Measurements from ENCODE around the gene SHISA2. TPM values are rescaled to one million over a fixed set of nuclear protein-coding genes. Genes with fewer than 3 reads are reported as not detected.
A peak's percentile ranks its signal among the peaks of the same experiment; 100 is the strongest.

SHISA2 gene
- polyA plus RNA-seq, 6 donors from 2014 or later: not detected

- Mint-ChIP-seq H3K4me1 (no peaks in the 10 kb centered on the region), H3K9me3 (no peaks in the 10 kb centered on the region), H3K36me3 (no peaks in the 10 kb centered on the region), H3K4me3 (no peak overlapping the region), H3K27me3 (peaks cover 17 to 39% (median 28%) of the 10 kb centered on the region in 3 donors), H3K27ac (no peak overlapping the region)
- DNase-seq (no peak), ATAC-seq (ENCODE audit: low read depth in 2 of 2) (no peak)
These were observed 10.1 kb upstream of the SHISA2 start for GRCh38 chr13:26061947-26062346.

DNA sequence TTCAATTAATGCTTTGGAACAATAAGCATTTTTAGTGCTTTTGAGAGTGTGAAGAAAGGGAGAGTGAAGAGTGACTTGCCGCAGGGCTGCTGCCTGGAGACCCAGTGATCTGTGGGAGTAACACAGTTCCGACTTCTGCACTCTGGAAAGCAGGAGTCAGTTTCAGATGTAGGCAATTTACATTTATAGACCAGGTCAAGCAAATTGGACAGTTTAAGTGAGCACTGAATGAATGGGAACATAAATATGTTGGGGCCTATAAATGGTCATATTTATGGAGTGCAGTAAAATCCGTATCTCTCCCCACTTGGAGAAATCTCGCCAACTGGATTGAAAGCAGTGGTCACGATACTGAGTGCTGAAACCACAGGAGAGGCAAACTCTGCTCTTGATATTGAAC, 9.4 kb upstream of the SHISA2 start:
- DNase-seq: no peak
- H3K9me3 Mint-ChIP-seq: no peaks in the 10 kb centered on the region
- H3K27me3 Mint-ChIP-seq: peaks cover 14 to 39% (median 28%) of the 10 kb centered on the region in 3 donors
- no peak overlapping the region for H3K4me3 Mint-ChIP-seq
- H3K27ac Mint-ChIP-seq: no peak overlapping the region
- no peak for ATAC-seq (ENCODE audit: low read depth in 2 of 2)
- H3K36me3 Mint-ChIP-seq: no peaks in the 10 kb centered on the region
- H3K4me1 Mint-ChIP-seq: no peaks in the 10 kb centered on the region

DNA sequence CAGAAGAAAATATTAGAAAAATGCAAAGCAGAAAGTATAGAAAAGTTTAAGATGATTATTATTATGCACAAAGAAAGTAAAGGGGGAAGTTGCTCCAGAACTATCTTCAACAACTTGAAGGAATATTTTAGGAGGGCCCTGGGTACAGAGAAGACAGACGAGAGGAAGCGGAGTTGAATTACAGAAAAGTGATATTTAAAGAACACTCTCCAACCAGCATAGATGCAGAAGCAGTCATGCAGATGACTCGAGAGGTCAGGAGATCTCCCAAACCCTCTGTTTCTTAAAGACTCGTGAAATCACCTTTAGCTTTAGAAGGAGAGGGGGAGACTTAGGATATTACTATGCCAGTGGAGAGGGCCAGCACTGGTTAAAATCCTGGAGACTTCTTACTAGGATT, 8.5 kb upstream of the SHISA2 start:
- Mint-ChIP-seq H3K4me1 (no peaks in the 10 kb centered on the region), H3K36me3 (no peaks in the 10 kb centered on the region), H3K9me3 (no peaks in the 10 kb centered on the region), H3K27me3 (peaks cover 19 to 36% (median 30%) of the 10 kb centered on the region in 3 donors), H3K27ac (no peak overlapping the region), H3K4me3 (no peak overlapping the region)
- DNase-seq: no peak
- ATAC-seq (ENCODE audit: low read depth in 2 of 2): no peak

- Mint-ChIP-seq H3K27ac (no peak overlapping the region), H3K36me3 (no peaks in the 10 kb centered on the region), H3K4me3 (no peak overlapping the region), H3K9me3 (no peaks in the 10 kb centered on the region), H3K4me1 (no peaks in the 10 kb centered on the region), H3K27me3 (peaks cover 21 to 45% (median 44%) of the 10 kb centered on the region in 3 donors)
- DNase-seq: no peak
- ATAC-seq (ENCODE audit: low read depth in 2 of 2): no peak
These were observed 6.9 kb upstream of the SHISA2 start for GRCh38 chr13:26058704-26059103.

DNA sequence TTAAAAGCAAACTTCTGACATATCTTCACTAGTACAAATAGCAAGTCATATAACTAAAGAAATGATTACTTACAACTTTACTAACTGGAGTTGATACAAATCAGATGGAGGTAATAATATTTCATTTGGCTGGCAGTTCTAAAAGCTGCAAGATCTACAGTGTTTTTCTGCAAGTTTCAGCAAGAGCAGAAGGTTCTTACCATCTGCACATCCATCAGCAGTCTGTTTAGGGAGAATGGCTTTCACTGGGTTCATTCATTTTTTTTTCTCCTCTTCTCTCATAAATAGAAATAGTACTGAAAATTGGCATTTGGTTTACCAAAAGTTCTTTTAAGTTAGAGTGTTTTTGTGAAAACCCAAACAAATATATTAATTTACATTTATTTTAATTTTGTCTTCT, 3.1 kb upstream of the SHISA2 start:
- no peak for ATAC-seq (ENCODE audit: low read depth in 2 of 2)
- no peaks in the 10 kb centered on the region for H3K36me3 Mint-ChIP-seq
- peaks cover 34 to 56% (median 46%) of the 10 kb centered on the region in 3 donors for H3K27me3 Mint-ChIP-seq
- no peaks in the 10 kb centered on the region for H3K9me3 Mint-ChIP-seq
- no peak overlapping the region for H3K4me3 Mint-ChIP-seq
- no peak overlapping the region for H3K27ac Mint-ChIP-seq
- peaks cover 0 to 10% (median 7%) of the 10 kb centered on the region in 3 donors for H3K4me1 Mint-ChIP-seq
- DNase-seq: no peak

DNA sequence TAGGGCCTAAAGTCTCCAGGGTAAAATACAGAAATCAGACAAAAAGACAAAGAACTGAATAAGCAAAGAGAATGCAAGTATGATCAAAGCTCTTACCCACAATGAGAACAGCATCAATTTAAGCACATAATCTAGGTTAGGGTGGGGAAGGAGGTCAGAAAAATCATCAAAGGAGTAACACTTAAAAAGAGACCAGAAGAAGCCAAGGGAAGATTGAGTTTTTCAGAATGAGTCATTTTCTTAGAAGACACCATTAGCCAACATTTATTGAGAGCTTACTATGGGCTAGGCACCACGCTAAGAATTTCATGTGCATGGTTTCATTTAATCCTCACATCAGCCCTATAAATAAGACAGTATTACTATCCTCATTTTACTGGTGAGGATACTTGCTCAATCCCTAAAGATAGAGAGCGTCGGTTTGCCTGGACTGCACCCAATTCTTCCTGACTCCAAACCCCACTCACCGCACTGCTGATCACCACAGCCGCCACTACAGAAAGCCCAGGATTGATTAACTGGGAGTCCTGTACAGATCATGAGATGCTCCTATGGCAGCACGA, 1.7 kb upstream of the SHISA2 start:
- H3K9me3 Mint-ChIP-seq: no peaks in the 10 kb centered on the region
- H3K36me3 Mint-ChIP-seq: no peaks in the 10 kb centered on the region
- H3K4me1 Mint-ChIP-seq: peaks cover 0 to 20% (median 15%) of the 10 kb centered on the region in 3 donors
- no peak overlapping the region for H3K27ac Mint-ChIP-seq
- ATAC-seq (ENCODE audit: low read depth in 2 of 2) (no peak), DNase-seq (no peak)
- peaks cover 44 to 56% (median 55%) of the 10 kb centered on the region in 3 donors for H3K27me3 Mint-ChIP-seq
- H3K4me3 Mint-ChIP-seq: peak overlapping the region in 2 of 8 donors; percentile 24 to 47

- Mint-ChIP-seq H3K4me1 (peaks cover 0 to 20% (median 15%) of the 10 kb centered on the region in 3 donors), H3K4me3 (peak overlapping the region in 7 of 8 donors; percentile 31 to 82 (median 53)), H3K27me3 (peaks cover 45 to 56% (median 53%) of the 10 kb centered on the region in 3 donors), H3K36me3 (no peaks in the 10 kb centered on the region), H3K27ac (no peak overlapping the region), H3K9me3 (no peaks in the 10 kb centered on the region)
- no peak for DNase-seq
- ATAC-seq (ENCODE audit: low read depth in 2 of 2): no peak
These were observed 521 bp upstream of the SHISA2 start for GRCh38 chr13:26052337-26052736.

- Mint-ChIP-seq H3K9me3 (no peaks in the 10 kb centered on the region), H3K4me3 (peak overlapping the region in 3 of 8 donors; percentile 21 to 65 (median 51)), H3K36me3 (no peaks in the 10 kb centered on the region), H3K27me3 (peaks cover 46 to 64% (median 61%) of the 10 kb centered on the region in 3 donors), H3K4me1 (peaks cover 0 to 20% (median 15%) of the 10 kb centered on the region in 3 donors), H3K27ac (no peak overlapping the region)
- no peak for ATAC-seq (ENCODE audit: low read depth in 2 of 2)
- no peak for DNase-seq
These were observed 572 bp downstream of the SHISA2 start for GRCh38 chr13:26051231-26051656.

DNA sequence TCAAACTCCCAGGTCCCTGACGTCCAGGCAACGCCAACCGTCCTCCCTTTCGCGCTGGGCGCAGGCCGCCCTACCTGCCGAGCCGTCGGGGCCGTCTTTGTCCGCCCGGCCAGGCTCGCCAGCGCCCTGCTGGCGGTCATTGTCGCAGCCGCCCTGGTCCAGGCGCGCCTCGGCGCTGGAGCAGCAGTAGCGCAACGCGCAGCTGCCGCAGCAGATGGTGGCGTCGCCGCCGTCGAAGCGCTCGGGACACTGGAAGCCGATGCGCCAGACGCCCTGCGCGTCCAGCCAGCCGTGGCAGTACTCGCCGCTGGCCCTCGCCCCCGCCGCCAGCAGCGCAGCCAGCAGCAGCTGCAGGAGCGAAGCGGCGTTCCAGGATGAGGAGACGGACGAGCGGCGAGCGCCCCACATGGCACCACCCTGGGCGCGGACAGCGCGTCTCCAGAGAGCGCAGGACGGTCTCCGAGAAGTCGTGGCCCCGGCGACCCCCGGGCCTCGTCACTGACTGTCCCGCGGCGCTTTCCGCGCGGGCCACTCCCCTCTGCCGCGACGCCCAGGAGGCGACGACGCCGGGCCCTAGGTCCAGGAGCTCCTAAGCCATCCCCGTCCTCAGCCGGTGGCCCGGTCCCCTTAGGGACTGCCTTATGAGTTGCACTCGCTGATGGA, 1.1 kb downstream of the SHISA2 start:
- DNase-seq: no peak

DNA sequence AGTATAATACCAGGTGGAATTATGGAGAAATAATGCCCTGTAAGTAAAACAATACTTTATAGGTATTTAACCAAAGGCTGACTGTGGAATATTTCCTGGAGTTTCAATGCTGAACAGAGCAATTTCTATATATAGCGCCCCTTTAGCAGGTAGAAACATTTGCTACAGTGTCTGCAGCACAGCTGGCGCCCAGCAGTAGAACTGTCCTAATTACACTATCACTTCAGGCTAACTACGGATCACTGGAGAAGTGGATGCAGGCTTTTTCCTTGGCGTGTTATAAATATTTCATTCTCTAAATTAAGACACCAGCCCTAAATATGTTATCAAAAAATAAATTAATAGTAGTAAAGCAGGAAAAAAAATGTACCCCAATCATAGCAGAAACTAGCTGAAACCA, 3.1 kb downstream of the SHISA2 start:
- peak overlapping the region in 1 of 8 donors; percentile 29 for H3K4me3 Mint-ChIP-seq
- DNase-seq (no peak), ATAC-seq (ENCODE audit: low read depth in 2 of 2) (no peak)
- no peaks in the 10 kb centered on the region for H3K9me3 Mint-ChIP-seq
- peaks cover 0 to 20% (median 15%) of the 10 kb centered on the region in 3 donors for H3K4me1 Mint-ChIP-seq
- H3K36me3 Mint-ChIP-seq: no peaks in the 10 kb centered on the region
- peaks cover 46 to 53% (median 47%) of the 10 kb centered on the region in 3 donors for H3K27me3 Mint-ChIP-seq
- H3K27ac Mint-ChIP-seq: no peak overlapping the region

More for the DNA sequence above, 1.1 kb downstream of the SHISA2 start:
- H3K4me1 Mint-ChIP-seq: peaks cover 0 to 20% (median 15%) of the 10 kb centered on the region in 3 donors
- H3K27me3 Mint-ChIP-seq: peaks cover 46 to 64% (median 61%) of the 10 kb centered on the region in 3 donors
- H3K27ac Mint-ChIP-seq: no peak overlapping the region
- H3K36me3 Mint-ChIP-seq: no peaks in the 10 kb centered on the region
- ATAC-seq (ENCODE audit: low read depth in 2 of 2): no peak
- H3K4me3 Mint-ChIP-seq: peak overlapping the region in 3 of 8 donors; percentile 21 to 65 (median 51)
- no peaks in the 10 kb centered on the region for H3K9me3 Mint-ChIP-seq

DNA sequence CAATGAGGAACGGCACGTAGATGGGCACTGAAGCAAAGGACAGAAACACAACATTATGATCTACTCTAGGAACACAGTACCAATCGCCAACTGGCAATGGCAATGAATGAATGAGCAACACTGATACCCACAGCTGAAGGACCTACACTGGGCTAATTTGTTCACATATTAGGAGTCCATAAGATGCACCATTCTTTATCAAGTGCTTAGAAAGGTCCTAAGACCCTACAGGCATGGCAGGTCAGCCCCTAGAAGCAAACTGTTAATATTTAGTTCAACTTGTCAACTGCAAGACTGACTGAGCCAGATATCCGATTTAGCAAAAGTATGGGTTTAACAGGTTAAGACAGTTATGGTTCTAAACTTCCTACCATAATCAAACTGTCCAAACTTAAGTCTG, 4.8 kb downstream of the SHISA2 start:
- no peak overlapping the region for H3K27ac Mint-ChIP-seq
- ATAC-seq (ENCODE audit: low read depth in 2 of 2): no peak
- H3K9me3 Mint-ChIP-seq: no peaks in the 10 kb centered on the region
- H3K4me3 Mint-ChIP-seq: no peak overlapping the region
- peaks cover 0 to 16% (median 10%) of the 10 kb centered on the region in 3 donors for H3K4me1 Mint-ChIP-seq
- DNase-seq: no peak
- H3K27me3 Mint-ChIP-seq: peaks cover 30 to 40% (median 30%) of the 10 kb centered on the region in 3 donors
- H3K36me3 Mint-ChIP-seq: no peaks in the 10 kb centered on the region

GRCh38 chr13:26046639-26047038, 5.2 kb downstream of the SHISA2 start:
- Mint-ChIP-seq H3K27ac (no peak overlapping the region), H3K4me1 (peaks cover 0 to 13% (median 9%) of the 10 kb centered on the region in 3 donors), H3K27me3 (peaks cover 29 to 41% (median 32%) of the 10 kb centered on the region in 3 donors), H3K36me3 (no peaks in the 10 kb centered on the region), H3K9me3 (no peaks in the 10 kb centered on the region), H3K4me3 (no peak overlapping the region)
- ATAC-seq (ENCODE audit: low read depth in 2 of 2) (no peak), DNase-seq (no peak)

GRCh38 chr13:26045142-26045541, 6.7 kb downstream of the SHISA2 start:
- Mint-ChIP-seq H3K27me3 (peaks cover 28 to 46% (median 33%) of the 10 kb centered on the region in 3 donors), H3K4me1 (peaks cover 0 to 12% (median 9%) of the 10 kb centered on the region in 3 donors), H3K36me3 (no peaks in the 10 kb centered on the region), H3K4me3 (no peak overlapping the region), H3K9me3 (no peaks in the 10 kb centered on the region), H3K27ac (no peak overlapping the region)
- ATAC-seq (ENCODE audit: low read depth in 2 of 2): no peak
- DNase-seq: no peak

DNA sequence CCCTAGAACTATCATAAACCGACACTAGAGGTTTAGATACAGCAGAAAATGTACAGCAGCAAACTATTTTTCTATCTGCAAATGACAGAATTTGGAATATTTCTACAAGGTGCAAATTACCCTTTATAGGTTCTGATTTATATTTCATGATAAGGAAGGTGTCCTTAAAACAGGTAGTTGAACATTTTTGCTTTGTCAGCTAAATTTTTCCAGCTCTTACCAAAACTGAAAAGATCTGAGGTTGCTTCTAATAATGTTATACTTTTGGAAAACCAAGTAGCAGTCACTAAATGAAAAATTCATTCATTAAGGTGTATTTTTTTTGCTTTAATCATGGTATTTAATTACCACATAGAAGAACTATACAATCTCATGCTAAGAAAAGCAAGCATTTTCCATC, 9.0 kb downstream of the SHISA2 start:
- ATAC-seq (ENCODE audit: low read depth in 2 of 2) (no peak), DNase-seq (no peak)
- no peak overlapping the region for H3K27ac Mint-ChIP-seq
- H3K27me3 Mint-ChIP-seq: peaks cover 14 to 40% (median 22%) of the 10 kb centered on the region in 3 donors
- no peaks in the 10 kb centered on the region for H3K36me3 Mint-ChIP-seq
- peaks cover 0 to 2% (median 0%) of the 10 kb centered on the region in 7 donors for H3K9me3 Mint-ChIP-seq
- H3K4me3 Mint-ChIP-seq: no peak overlapping the region
- no peaks in the 10 kb centered on the region for H3K4me1 Mint-ChIP-seq

Data from naive B cell (primary cell).